T-helper 2 cell treated with Interferon-gamma antibody and Interleukin-4, amounts not matched to agents 5 μg/mL and 100 μg/mL, for 36 hours (primary cell): ENCODE data around the gene MDH2.
"Not testable (repeated sequence)": the region's sequence is repeated elsewhere in the genome, so short reads cannot be mapped to it uniquely, and the experiment has no call there.

ENCODE experiments used
- DNase-seq: peaks from one replicate; pipeline ENCODE4 v3.0.0; 2021; ENCODE audit warnings: low spot score
- H3K27ac Mint-ChIP-seq: one replicate; pipeline ENCODE4 v1.8.0; 2021; ENCODE audit warnings: mild to moderate bottlenecking, mixed read lengths
- H3K27me3 Mint-ChIP-seq: one replicate; pipeline ENCODE4 v1.8.0; 2021; ENCODE audit warnings: low read depth, mixed read lengths
- H3K36me3 Mint-ChIP-seq: one replicate; pipeline ENCODE4 v1.8.0; 2021; ENCODE audit warnings: low read depth, mixed read lengths
- H3K4me1 Mint-ChIP-seq: one replicate; pipeline ENCODE4 v1.8.0; 2021; ENCODE audit warnings: low read depth, mixed read lengths
- H3K4me3 Mint-ChIP-seq: one replicate; pipeline ENCODE4 v1.8.0; 2022; ENCODE audit warnings: mild to moderate bottlenecking, moderate library complexity, mixed read lengths
- H3K9me3 Mint-ChIP-seq: one replicate; pipeline ENCODE4 v1.8.0; 2021; ENCODE audit warnings: mixed read lengths

MDH2 gene

DNA sequence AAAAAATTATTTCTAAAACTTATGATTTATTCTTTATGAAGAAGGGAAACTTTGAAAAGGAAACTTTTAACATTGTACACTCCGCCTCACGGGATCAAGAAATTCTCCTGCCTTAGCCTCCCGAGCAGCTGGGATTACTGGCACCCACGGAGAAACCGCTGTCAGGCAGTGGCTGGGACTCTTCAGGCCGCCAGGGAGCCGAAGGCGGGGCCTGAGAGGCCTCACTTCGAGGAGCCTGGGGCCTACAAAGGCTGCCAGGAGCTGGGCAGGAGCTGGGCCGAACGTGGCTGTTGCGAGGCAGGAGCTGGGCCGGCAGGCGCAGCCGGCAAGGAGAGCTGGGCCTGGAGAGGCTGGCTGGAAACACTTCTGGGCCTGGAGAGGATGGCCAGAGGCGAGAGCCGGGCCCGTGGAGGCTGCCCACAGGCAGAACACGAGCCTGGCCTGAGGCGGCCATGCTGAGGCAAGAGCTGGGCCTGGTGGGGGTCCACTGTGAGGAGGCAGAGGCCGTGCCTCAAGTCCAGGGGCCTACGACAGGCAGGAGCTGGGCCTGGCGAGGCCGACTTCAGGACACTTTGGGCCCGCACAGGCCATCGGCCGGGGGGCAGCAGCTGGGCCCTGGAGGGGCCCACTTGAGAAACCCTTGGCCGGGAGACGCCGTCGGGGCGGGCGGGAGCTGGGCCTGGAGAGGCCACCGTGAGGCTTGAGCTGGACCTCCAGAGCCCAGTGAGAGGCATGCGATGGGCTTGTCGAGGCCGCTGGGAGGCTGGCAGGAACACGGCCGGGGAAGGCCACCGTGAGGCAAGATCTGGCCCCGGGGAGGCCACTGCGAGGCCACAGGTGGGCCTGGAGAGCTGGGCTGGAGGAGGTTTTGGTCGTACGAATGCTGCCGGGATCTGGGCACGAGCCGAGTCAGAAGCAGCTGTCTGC lies 23.7 kb downstream of the MDH2 start:
- H3K4me1 Mint-ChIP-seq: peaks cover 6% of the 10 kb centered on the region
- H3K27me3 Mint-ChIP-seq: no peaks in the 10 kb centered on the region
- H3K27ac Mint-ChIP-seq: no peak overlapping the region
- peaks cover 3% of the 10 kb centered on the region for H3K36me3 Mint-ChIP-seq
- H3K9me3 Mint-ChIP-seq: no peaks in the 10 kb centered on the region
- DNase-seq: no peak
- no peak overlapping the region for H3K4me3 Mint-ChIP-seq

DNA sequence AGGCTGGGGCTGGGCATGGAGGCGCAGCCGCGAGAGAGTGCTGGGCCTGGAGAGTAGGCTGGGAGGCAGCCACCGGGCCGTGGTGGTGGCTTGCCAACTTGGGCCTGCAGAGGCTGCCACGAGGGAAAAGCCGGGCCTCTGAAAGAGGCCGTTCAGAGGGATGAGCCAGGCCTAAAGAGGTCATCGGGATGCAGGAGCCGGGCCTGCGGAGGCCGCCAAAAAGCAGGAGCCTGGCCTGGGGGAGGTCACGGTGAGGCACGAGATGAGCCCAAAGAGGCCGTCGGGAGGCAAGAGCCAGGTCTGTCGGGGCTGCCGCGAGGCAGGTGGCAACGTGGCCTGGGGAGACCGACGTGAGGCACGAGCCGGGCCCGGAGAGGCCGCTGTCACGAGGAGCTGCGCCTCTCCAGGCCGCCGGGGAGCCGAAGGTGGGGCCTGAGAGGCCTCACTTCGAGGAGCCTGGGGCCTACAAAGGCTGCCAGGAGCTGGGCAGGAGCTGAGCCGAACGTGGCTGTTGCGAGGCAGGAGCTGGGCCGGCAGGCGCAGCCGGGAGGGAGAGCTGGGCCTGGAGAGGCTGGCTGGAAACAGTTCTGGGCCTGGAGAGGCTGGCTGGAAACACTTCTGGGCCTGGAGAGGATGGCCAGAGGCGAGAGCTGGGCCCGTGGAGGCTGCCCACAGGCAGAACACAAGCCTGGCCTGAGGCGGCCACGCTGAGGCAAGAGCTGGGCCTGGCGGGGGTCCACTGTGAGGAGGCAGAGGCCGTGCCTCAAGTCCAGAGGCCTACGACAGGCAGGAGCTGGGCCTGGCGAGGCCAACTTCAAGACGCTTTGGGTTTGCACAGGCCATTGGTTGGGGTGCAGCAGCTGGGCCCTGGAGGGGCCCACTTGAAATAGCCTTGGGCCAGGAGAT lies 24.6 kb downstream of the MDH2 start:
- H3K9me3 Mint-ChIP-seq: no peaks in the 10 kb centered on the region
- no peaks in the 10 kb centered on the region for H3K36me3 Mint-ChIP-seq
- H3K27me3 Mint-ChIP-seq: no peaks in the 10 kb centered on the region
- H3K4me1 Mint-ChIP-seq: peaks cover 13% of the 10 kb centered on the region
- no peak overlapping the region for H3K27ac Mint-ChIP-seq
- DNase-seq: no peak
- H3K4me3 Mint-ChIP-seq: no peak overlapping the region

DNA sequence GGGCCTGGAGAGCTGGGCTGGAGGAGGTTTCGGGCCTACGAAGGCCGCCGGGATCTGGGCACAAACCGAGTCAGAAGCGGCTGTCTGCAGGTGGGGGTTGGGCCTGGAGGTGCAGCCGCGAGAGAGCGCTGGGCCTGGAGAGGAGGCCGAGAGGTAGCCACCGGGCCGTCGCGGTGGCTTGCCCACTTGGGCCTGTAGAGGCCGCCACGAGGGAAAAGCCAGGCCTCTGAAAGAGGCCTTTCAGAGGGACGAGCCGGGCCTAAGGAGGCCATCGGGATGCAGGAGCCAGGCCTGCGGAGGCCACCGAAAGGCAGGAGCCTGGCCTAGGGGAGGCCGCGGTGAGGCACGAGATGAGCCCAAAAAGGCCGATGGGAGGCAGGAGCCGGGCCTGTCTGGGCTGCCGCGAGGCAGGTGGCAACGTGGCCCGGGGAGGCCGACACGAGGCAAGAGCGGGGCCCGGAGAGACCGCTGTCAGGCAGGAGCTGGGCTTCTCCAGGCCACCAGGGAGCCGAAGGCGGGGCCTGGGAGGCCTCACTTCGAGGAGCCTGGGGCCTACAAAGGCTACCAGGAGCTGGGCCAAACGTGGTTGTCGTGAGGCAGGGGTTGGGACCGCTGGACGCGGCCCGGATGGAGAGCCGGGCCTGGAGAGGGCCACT lies 25.6 kb downstream of the MDH2 start:
- no peak overlapping the region for H3K27ac Mint-ChIP-seq
- H3K4me3 Mint-ChIP-seq: no peak overlapping the region
- H3K9me3 Mint-ChIP-seq: no peaks in the 10 kb centered on the region
- H3K36me3 Mint-ChIP-seq: no peaks in the 10 kb centered on the region
- no peak for DNase-seq
- peaks cover 18% of the 10 kb centered on the region for H3K4me1 Mint-ChIP-seq
- H3K27me3 Mint-ChIP-seq: no peaks in the 10 kb centered on the region

DNA sequence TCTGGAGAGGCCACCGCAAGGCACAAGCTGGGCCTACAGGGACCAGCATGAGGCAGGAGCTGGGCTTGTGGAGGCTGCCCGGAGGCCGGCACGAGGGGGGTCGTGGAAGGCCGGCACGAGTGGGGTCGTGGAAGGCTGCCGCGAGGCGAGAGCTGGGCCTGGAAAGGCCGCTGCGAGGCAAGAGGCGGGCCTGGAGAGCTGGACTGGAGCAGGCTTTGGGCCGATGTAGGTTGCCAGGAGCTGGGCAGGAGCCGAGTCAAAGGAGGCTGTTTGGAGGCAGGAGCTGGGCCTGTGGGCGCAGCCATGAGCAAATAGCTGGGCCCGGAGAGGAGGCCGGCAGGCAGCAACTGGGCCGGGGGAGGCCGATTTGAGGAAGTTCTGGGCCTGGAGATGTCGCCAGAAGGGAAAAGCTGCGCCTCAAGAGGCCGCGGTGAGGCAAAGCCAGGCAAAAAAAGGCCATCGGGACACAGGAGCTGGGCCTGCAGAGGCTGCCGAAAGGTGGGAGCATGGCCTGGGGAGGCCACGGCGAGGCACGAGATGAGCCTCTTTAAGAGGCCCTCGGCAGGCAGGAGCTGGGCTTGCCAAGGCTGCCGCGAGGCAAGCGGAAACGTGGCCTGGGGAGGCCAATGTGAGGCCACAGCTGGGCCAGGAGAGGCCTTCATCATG lies 26.5 kb downstream of the MDH2 start:
- H3K36me3 Mint-ChIP-seq: no peaks in the 10 kb centered on the region
- H3K4me3 Mint-ChIP-seq: no peak overlapping the region
- no peaks in the 10 kb centered on the region for H3K27me3 Mint-ChIP-seq
- DNase-seq: no peak
- H3K27ac Mint-ChIP-seq: no peak overlapping the region
- H3K9me3 Mint-ChIP-seq: no peaks in the 10 kb centered on the region
- H3K4me1 Mint-ChIP-seq: peaks cover 18% of the 10 kb centered on the region

DNA sequence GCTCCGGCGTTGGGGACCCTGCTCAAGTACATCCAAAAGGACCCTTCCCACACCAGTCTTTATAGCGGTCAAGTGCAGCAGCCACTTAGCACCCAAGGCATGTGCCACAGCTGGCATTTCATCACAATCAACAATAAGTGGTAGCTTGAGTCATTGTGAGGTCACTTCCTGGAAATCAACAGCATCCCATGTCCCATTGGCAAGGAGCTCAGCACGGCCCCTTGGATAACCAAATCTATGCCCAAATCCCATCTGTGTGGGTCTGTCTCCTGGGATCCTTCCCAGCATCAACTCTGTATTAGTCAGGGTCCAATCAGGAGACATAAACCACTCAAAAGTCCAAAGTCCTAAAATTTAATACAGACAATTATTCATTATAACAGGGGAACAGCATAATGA lies 27.1 kb downstream of the MDH2 start:
- Mint-ChIP-seq H3K36me3 (no peaks in the 10 kb centered on the region), H3K27me3 (no peaks in the 10 kb centered on the region)
- no peak for DNase-seq

DNA sequence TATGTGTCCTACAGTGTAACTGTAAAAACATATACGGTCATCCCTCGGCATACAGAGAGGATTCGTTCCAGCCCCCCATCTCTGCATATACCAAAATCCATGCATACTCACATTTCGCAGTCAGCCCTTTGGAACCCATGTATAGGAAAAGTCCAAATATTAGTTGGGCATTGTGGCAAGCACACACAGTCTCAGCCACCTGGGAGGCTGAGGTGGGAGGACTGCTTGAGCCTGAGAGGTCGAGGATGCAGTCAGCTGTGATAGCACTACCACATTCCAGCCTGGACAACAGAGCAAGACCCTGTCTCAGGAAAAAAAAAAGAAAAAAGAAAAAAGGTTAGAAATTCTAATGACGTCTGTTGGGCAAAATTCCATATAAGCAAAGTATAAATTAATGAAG lies 29.1 kb downstream of the MDH2 start:
- no peak for DNase-seq
- Mint-ChIP-seq H3K4me1 (peaks cover 24% of the 10 kb centered on the region), H3K4me3 (peak overlapping the region; percentile 63), H3K27me3 (no peaks in the 10 kb centered on the region), H3K27ac (peak overlapping the region; percentile 48), H3K9me3 (no peaks in the 10 kb centered on the region), H3K36me3 (no peaks in the 10 kb centered on the region)

More for the DNA sequence above, 27.1 kb downstream of the MDH2 start:
- Mint-ChIP-seq H3K4me3 (no peak overlapping the region), H3K27ac (no peak overlapping the region), H3K4me1 (peaks cover 20% of the 10 kb centered on the region), H3K9me3 (no peaks in the 10 kb centered on the region)

DNA sequence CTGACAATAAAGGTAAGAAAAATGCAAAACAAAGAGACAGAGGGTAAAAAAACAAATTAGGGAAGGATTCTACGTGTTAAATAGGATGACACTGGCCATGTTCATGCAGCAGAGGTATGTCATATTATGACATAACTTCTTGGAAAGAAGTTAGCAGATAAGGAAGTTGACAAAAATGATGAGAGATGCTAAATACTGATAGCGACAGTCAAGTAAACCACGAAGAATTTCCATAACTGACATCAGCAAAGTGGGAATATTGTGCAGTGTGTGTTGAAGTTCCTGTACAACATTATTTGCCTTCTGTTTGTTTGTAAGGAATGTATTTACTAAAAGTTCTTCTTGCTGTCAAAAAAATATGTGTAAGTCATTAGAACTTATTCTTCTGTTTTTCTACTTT lies 29.5 kb downstream of the MDH2 start:
- Mint-ChIP-seq H3K9me3 (no peaks in the 10 kb centered on the region), H3K4me1 (peaks cover 24% of the 10 kb centered on the region), H3K27ac (peak overlapping the region; percentile 48), H3K27me3 (peaks cover 2% of the 10 kb centered on the region), H3K36me3 (no peaks in the 10 kb centered on the region), H3K4me3 (peak overlapping the region; percentile 63)
- no peak for DNase-seq

DNA sequence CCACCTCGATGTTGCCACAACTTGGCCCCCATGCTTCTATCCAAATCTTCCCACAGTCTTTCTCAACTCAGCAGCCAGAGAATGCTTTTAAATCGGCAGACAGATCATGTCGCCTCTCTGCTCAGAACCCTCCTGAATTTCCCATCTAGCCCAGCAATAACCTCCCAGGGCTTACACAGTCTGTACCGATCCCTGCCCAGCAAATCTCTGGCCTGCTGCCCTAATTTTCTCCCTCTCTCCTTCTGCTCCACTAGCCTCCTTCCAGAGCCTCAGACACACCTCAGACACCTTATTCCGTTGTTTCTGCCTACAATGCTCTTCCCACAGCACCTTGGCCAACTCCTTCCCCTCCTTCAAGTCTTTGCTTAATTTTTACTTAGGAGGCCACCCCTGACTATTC lies 32.3 kb downstream of the MDH2 start:
- no peak overlapping the region for H3K4me3 Mint-ChIP-seq
- DNase-seq: no peak
- H3K36me3 Mint-ChIP-seq: no peaks in the 10 kb centered on the region
- H3K9me3 Mint-ChIP-seq: no peaks in the 10 kb centered on the region
- no peak overlapping the region for H3K27ac Mint-ChIP-seq
- peaks cover 5% of the 10 kb centered on the region for H3K27me3 Mint-ChIP-seq
- H3K4me1 Mint-ChIP-seq: peaks cover 24% of the 10 kb centered on the region

DNA sequence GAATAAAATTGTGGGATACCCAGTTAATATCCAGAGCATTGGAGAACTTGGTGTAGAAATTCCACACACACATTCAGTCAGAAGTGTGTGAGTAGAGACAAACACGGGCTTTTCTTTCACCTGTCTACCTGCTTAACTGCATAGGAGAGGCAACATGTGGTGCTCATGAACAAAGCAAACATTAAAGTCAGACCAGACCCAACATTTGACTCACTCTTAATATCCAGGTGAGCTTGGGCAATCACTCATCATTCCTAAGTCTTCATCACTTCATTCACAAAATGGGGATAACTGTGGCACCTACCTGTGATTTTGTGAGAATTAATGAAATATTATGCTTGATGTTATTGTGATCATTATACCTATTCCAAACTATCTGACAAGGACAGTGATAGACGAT lies 36.2 kb downstream of the MDH2 start:
- DNase-seq, H3K4me3 Mint-ChIP-seq, H3K27me3 Mint-ChIP-seq, H3K4me1 Mint-ChIP-seq, H3K9me3 Mint-ChIP-seq, H3K27ac Mint-ChIP-seq, H3K36me3 Mint-ChIP-seq: not testable (repeated sequence)

DNA sequence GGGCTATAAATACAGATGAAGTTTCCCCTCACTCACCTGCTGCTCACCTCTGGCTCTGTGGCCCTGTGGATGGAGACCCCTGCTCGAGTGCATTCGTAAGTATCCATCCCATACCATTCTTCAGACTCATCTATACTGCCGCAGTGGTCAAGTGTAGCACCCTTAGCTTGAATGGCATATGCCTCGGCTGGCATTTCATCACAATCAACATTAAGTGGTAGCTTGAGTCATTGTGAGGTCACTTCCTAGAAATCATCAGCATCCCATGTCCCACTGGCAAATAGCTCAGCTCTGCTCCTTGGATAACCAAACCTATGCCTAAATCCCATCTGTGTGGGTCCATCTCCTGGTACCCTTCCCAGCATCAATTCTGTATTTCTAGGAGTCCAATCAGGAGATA lies 38.2 kb downstream of the MDH2 start:
- DNase-seq: no peak
- H3K27ac Mint-ChIP-seq: no peak overlapping the region
- no peaks in the 10 kb centered on the region for H3K36me3 Mint-ChIP-seq
- H3K27me3 Mint-ChIP-seq: peaks cover 5% of the 10 kb centered on the region
- H3K9me3 Mint-ChIP-seq: no peaks in the 10 kb centered on the region
- no peak overlapping the region for H3K4me3 Mint-ChIP-seq
- no peaks in the 10 kb centered on the region for H3K4me1 Mint-ChIP-seq

DNA sequence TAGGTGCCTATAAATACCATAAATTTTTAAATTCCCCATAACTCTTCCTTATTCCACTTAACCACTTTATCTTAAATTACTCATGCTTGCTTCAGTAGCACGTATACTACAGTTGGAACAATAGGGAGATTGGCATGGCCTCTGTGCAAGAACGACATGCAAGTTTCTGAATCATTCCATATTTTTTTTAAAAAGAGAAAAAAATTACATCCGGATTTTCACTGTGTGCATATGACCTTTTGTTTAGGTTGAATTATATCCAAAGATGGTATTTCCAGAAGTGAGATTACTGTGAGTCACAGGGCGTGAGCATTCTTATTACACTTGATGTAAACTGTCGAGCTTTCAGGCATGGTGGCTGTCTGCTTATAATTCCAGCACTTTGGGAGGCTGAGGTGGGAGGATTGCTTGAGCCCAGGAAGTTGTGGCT lies 39.5 kb downstream of the MDH2 start:
- not testable (repeated sequence) for H3K27ac Mint-ChIP-seq, H3K4me1 Mint-ChIP-seq, DNase-seq, H3K9me3 Mint-ChIP-seq, H3K36me3 Mint-ChIP-seq, H3K27me3 Mint-ChIP-seq, H3K4me3 Mint-ChIP-seq

DNA sequence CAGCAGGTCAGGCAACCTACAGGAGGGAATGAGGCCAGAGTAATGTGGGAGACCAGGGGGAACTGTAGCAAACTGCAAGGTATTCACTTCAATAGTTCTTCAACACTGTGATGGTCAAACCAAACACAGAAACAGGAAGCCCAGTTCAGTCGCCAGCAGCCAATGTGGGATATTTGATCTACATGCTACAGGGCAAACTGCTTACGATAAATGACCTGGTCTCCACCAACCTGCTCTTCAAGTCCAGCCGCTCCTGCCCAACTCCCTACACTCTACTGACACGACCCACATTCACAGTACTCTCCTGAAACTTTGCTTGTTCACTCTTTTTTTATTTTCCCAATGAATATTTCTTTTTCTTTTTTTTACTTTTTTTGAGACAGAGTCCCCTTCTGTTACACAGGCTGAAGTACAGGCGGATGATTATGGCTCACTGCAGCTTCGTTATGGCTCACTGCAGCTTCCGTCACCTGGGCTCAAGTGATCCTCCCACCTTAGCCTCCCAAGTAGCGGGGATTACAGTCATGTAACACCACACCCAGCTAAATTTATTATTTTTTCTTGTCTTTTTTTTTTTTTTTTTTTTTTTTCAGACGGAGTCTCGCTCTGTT lies 42.1 kb downstream of the MDH2 start:
- Mint-ChIP-seq H3K9me3 (no peaks in the 10 kb centered on the region), H3K4me3 (no peak overlapping the region), H3K36me3 (no peaks in the 10 kb centered on the region), H3K4me1 (no peaks in the 10 kb centered on the region), H3K27ac (no peak overlapping the region), H3K27me3 (peaks cover 2% of the 10 kb centered on the region)
- no peak for DNase-seq

DNA sequence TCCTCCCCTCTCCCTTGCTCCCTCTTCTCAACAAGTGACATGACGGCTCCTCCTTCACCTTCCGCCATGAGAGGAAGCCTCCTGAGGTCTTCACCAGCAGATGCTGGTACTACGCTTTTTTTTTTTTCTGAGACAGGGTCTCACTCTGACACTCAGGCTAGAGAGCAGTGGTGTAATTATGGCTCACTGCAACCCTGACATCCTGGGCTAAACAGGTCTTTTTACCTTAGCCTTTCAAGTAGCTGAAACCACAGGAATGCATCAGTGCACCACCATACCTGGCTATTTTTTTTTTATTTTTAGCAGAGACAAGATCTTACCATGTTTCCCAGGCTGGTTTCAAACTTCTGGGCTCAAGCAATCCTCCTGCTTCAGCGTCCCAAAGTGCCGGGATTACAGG lies 43.6 kb downstream of the MDH2 start:
- Mint-ChIP-seq H3K9me3 (no peaks in the 10 kb centered on the region), H3K4me1 (no peaks in the 10 kb centered on the region), H3K36me3 (no peaks in the 10 kb centered on the region), H3K4me3 (no peak overlapping the region), H3K27ac (no peak overlapping the region), H3K27me3 (peaks cover 2% of the 10 kb centered on the region)
- no peak for DNase-seq
